SK-N-MC (cell line): Measurements from ENCODE around the gene GALNT5.

Experiments used
- EZH2 ChIP-seq: fragments of 200-600 bp; sonication (generic); IDR thresholded peaks from one replicate; pipeline ENCODE4 v1.6.1; 2017; ENCODE audit warnings: antibody characterized with exemption
- FOXP2 ChIP-seq: optimal IDR thresholded peaks from 2 replicates; pipeline ENCODE3; 2011; ENCODE audit warnings: mild to moderate bottlenecking, moderate library complexity; ENCODE audit not compliant: insufficient read depth; ENCODE audit errors: extremely low read length, control extremely low read depth

GRCh38 chr2:157291018-157291417, 33.5 kb downstream of the GALNT5 start:
- no peak for TF ChIP-seq FOXP2
- no peak for TF ChIP-seq EZH2
